Liver (tissue), 9 donors: ENCODE data around the gene DHCR7. TPM values are rescaled to one million over a fixed set of nuclear protein-coding genes. Genes with fewer than 3 reads are reported as not detected.

ENCODE experiments used
- DNase-seq: peaks from one replicate; pipeline ENCODE4 v3.0.0-alpha.2; 2017; ENCODE audit warnings: low spot score
- H3K27ac ChIP-seq, 2 donors: one replicate each; pipeline ENCODE4 v1.7.0; 2013; ENCODE audit warnings: inconsistent platforms in 2 of 2, low read length in 2 of 2, control low read depth in 1 of 2, low read depth in 1 of 2, mild to moderate bottlenecking in 1 of 2
- H3K27me3 ChIP-seq, 4 donors: one replicate each; pipeline versions ENCODE4 v1.6.1 to v1.7.0; 2013; ENCODE audit warnings: low read length in 3 of 4, inconsistent platforms in 1 of 4, mild to moderate bottlenecking in 1 of 4, moderate library complexity in 1 of 4; ENCODE audit not compliant: control insufficient read depth in 4 of 4, insufficient read depth in 4 of 4
- H3K36me3 ChIP-seq, 4 donors: one replicate each; pipeline versions ENCODE4 v1.6.1 to v1.7.0; 2013; ENCODE audit warnings: low read length in 3 of 4, mild to moderate bottlenecking in 3 of 4, low read depth in 1 of 4, moderate library complexity in 1 of 4; ENCODE audit not compliant: control insufficient read depth in 4 of 4, insufficient read depth in 3 of 4
- H3K4me1 ChIP-seq, 4 donors: one replicate each; pipeline versions ENCODE4 v1.6.1 to v1.7.0; 2013; ENCODE audit warnings: low read length in 3 of 4, mild to moderate bottlenecking in 3 of 4, moderate library complexity in 1 of 4; ENCODE audit not compliant: control insufficient read depth in 4 of 4, insufficient read depth in 4 of 4
- H3K4me3 ChIP-seq, 3 donors: one replicate each; pipeline versions ENCODE4 v1.6.1 to v1.7.0; 2013; ENCODE audit warnings: low read length in 3 of 3, control low read depth in 1 of 3, low read depth in 1 of 3, mild to moderate bottlenecking in 1 of 3
- H3K9ac ChIP-seq, 2 donors: one replicate each; pipeline ENCODE4 v1.7.0; 2013; ENCODE audit warnings: low read length in 2 of 2, mild to moderate bottlenecking in 2 of 2, moderate library complexity in 2 of 2, control low read depth in 1 of 2, low read depth in 1 of 2
- H3K9me3 ChIP-seq, 4 donors: one replicate each; pipeline versions ENCODE4 v1.6.1 to v1.7.0; 2013; ENCODE audit warnings: low read length in 3 of 4; ENCODE audit not compliant: control insufficient read depth in 4 of 4
- CTCF ChIP-seq: fragments of 150-350 bp; IDR thresholded peaks from 2 replicates; pipeline ENCODE4 v1.5.1; 2017; ENCODE audit warnings: improper control_type of control experiment, low read depth, low read length; ENCODE audit not compliant: missing input control
- EGR1 ChIP-seq, 2 donors: IDR thresholded peaks; 2 replicates each; pipeline ENCODE4 v1.6.1; 2016 to 2018; ENCODE audit warnings: antibody characterized with exemption in 2 of 2, low read depth in 2 of 2
- FOXA1 ChIP-seq: IDR thresholded peaks from 2 replicates; pipeline ENCODE4 v1.6.1; 2016; ENCODE audit warnings: antibody characterized with exemption
- FOXA2 ChIP-seq: IDR thresholded peaks from 2 replicates; pipeline ENCODE4 v1.6.1; 2016; ENCODE audit warnings: antibody characterized with exemption
- GABPA ChIP-seq, 2 donors: IDR thresholded peaks in 1 of 2; conservative IDR thresholded peaks in 1 of 2; 2 replicates each; pipeline ENCODE4 v1.6.1; 2016; ENCODE audit warnings: antibody characterized with exemption in 2 of 2, mild to moderate bottlenecking in 1 of 2, moderate library complexity in 1 of 2
- HNF4A ChIP-seq, 2 donors: conservative IDR thresholded peaks; 2 replicates each; pipeline ENCODE4 v1.6.1; 2016; ENCODE audit warnings: antibody characterized with exemption in 2 of 2, mild to moderate bottlenecking in 2 of 2
- HNF4G ChIP-seq: IDR thresholded peaks from 2 replicates; pipeline ENCODE4 v1.6.1; 2016; ENCODE audit warnings: antibody characterized with exemption
- JUND ChIP-seq, 2 donors: IDR thresholded peaks; 2 replicates each; pipeline ENCODE4 v1.6.1; 2016; ENCODE audit warnings: antibody characterized with exemption in 2 of 2
- NR2F2 ChIP-seq: IDR thresholded peaks from 2 replicates; pipeline ENCODE4 v1.6.1; 2016; ENCODE audit warnings: antibody characterized with exemption
- RAD21 ChIP-seq, 2 donors: IDR thresholded peaks; 2 replicates each; pipeline ENCODE4 v1.6.1; 2016; ENCODE audit warnings: antibody characterized with exemption in 2 of 2, mild to moderate bottlenecking in 2 of 2
- RXRA ChIP-seq, 2 donors: IDR thresholded peaks; 2 replicates each; pipeline ENCODE4 v1.6.1; 2017 to 2018; ENCODE audit warnings: antibody characterized with exemption in 2 of 2, mild to moderate bottlenecking in 1 of 2
- SP1 ChIP-seq: IDR thresholded peaks from 2 replicates; pipeline ENCODE4 v1.6.1; 2018; ENCODE audit warnings: antibody characterized with exemption, mild to moderate bottlenecking
- TAF1 ChIP-seq: conservative IDR thresholded peaks from 2 replicates; pipeline ENCODE4 v1.6.1; 2016; ENCODE audit warnings: antibody characterized with exemption, mild to moderate bottlenecking
- YY1 ChIP-seq: IDR thresholded peaks from 2 replicates; pipeline ENCODE4 v1.6.1; 2016; ENCODE audit warnings: antibody characterized with exemption, mild to moderate bottlenecking
- ZBTB33 ChIP-seq: IDR thresholded peaks from 2 replicates; pipeline ENCODE4 v1.6.1; 2016; ENCODE audit warnings: antibody characterized with exemption
- WGBS: extraction: QIAGEN DNeasy Blood & Tissue Kit; methylation state at CpG from one replicate; pipeline ENCODE4 v1.1.7; 2013; 5-methylcytosine and 5-hydroxymethylcytosine counted together
- polyA plus RNA-seq, 2 donors: library from polyadenylated mRNA; stranded (reverse) in 1 of 2; unstranded in 1 of 2; fragments of 200-250 nt in 1 of 2; fragments of >200 nt in 1 of 2; fragmentation: Nextera tagmentation in 1 of 2; extraction: Ambion mirVana in 1 of 2; gene quantifications; one replicate each; pipeline versions ENCODE4 v1.2.1 to v1.2.3, GENCODE V29; 2013 to 2015
- total RNA-seq, 2 donors: library from RNA; depleted of rRNA; stranded (reverse); fragments of >200 nt; gene quantifications; one replicate each; pipeline ENCODE4 v1.2.3, GENCODE V29; 2014
- TF ChIP-seq, protein P1 (sequence below): IDR thresholded peaks from 2 replicates; pipeline ENCODE4 v1.6.1; 2016; ENCODE audit warnings: antibody characterized with exemption
- TF ChIP-seq, protein P2 (sequence below): IDR thresholded peaks from 2 replicates; pipeline ENCODE4 v1.6.1; 2016; ENCODE audit warnings: antibody characterized with exemption
- TF ChIP-seq, protein P3 (sequence below): IDR thresholded peaks from 2 replicates; pipeline ENCODE4 v1.6.1; 2016; ENCODE audit warnings: antibody characterized with exemption, mild to moderate bottlenecking
- donor health status: healthy.
- donor health status: healthy.
- donor health status: healthy.
- donor health status: healthy.
- donor health status: healthy.

The DHCR7 gene
- total and polyA plus RNA-seq, 4 donors: 56.9 to 224 (median 172) TPM

GRCh38 chr11:71395263-71395560, 53.0 kb downstream of the DHCR7 start:
- H3K4me1 ChIP-seq: no peaks in the 10 kb centered on the region
- no peak for DNase-seq
- TF ChIP-seq, protein P1, sequence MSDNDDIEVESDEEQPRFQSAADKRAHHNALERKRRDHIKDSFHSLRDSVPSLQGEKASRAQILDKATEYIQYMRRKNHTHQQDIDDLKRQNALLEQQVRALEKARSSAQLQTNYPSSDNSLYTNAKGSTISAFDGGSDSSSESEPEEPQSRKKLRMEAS: no peak
- TF ChIP-seq FOXA1 (no peak), RAD21 (IDR thresholded peaks at IDR 0.05) (no peak), EGR1 (IDR thresholded peaks at IDR 0.05; ENCODE audit: low read depth in 2 of 2) (no peak), YY1 (no peak), FOXA2 (no peak), ZBTB33 (no peak), HNF4A (conservative IDR thresholded peaks at IDR 0.05) (no peak), GABPA (IDR thresholded peaks at IDR 0.05 in 1 of 2, conservative IDR thresholded peaks at IDR 0.05 in 1 of 2) (no peak), RXRA (IDR thresholded peaks at IDR 0.05) (no peak), JUND (IDR thresholded peaks at IDR 0.05) (no peak)
- TF ChIP-seq, protein P2, sequence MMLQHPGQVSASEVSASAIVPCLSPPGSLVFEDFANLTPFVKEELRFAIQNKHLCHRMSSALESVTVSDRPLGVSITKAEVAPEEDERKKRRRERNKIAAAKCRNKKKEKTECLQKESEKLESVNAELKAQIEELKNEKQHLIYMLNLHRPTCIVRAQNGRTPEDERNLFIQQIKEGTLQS: no peak
- TF ChIP-seq, protein P3, sequence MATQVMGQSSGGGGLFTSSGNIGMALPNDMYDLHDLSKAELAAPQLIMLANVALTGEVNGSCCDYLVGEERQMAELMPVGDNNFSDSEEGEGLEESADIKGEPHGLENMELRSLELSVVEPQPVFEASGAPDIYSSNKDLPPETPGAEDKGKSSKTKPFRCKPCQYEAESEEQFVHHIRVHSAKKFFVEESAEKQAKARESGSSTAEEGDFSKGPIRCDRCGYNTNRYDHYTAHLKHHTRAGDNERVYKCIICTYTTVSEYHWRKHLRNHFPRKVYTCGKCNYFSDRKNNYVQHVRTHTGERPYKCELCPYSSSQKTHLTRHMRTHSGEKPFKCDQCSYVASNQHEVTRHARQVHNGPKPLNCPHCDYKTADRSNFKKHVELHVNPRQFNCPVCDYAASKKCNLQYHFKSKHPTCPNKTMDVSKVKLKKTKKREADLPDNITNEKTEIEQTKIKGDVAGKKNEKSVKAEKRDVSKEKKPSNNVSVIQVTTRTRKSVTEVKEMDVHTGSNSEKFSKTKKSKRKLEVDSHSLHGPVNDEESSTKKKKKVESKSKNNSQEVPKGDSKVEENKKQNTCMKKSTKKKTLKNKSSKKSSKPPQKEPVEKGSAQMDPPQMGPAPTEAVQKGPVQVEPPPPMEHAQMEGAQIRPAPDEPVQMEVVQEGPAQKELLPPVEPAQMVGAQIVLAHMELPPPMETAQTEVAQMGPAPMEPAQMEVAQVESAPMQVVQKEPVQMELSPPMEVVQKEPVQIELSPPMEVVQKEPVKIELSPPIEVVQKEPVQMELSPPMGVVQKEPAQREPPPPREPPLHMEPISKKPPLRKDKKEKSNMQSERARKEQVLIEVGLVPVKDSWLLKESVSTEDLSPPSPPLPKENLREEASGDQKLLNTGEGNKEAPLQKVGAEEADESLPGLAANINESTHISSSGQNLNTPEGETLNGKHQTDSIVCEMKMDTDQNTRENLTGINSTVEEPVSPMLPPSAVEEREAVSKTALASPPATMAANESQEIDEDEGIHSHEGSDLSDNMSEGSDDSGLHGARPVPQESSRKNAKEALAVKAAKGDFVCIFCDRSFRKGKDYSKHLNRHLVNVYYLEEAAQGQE: no peak
- no peak overlapping the region for H3K9ac ChIP-seq
- H3K27ac ChIP-seq: no peak overlapping the region
- H3K27me3 ChIP-seq: peaks cover 0 to 3% (median 1%) of the 10 kb centered on the region in 4 donors
- no peak overlapping the region for H3K4me3 ChIP-seq
- H3K9me3 ChIP-seq: no peaks in the 10 kb centered on the region
- no peaks in the 10 kb centered on the region for H3K36me3 ChIP-seq
- WGBS: 75% methylated on average over 7 of the region's 7 CpGs

DNA sequence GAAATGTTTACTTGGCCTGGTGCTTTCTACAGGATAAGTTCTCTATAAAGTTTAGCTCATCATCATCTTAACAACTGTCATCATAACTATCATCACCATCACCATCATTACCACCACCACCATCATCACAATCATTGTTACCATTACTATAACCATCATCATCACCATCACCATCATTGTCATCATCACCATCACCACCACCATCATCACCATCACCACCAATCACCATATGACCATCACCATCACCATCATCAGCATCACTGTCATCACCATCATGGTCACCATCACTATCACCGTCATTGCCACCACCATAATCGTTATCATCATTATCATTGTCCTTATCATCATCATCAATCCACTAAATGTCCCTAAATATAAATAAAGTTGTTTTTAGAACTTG, 54.9 kb downstream of the DHCR7 start:
- no peak for DNase-seq
- H3K4me3 ChIP-seq: no peak overlapping the region
- no peaks in the 10 kb centered on the region for H3K9me3 ChIP-seq
- H3K27ac ChIP-seq: no peak overlapping the region
- WGBS: 89% methylated on average over 2 of the region's 2 CpGs
- no peaks in the 10 kb centered on the region for H3K36me3 ChIP-seq
- H3K4me1 ChIP-seq: no peaks in the 10 kb centered on the region
- no peak overlapping the region for H3K9ac ChIP-seq
- H3K27me3 ChIP-seq: peaks cover 0 to 3% (median 1%) of the 10 kb centered on the region in 4 donors
- TF ChIP-seq EGR1 (IDR thresholded peaks at IDR 0.05; ENCODE audit: low read depth in 2 of 2) (no peak), HNF4G (no peak), YY1 (no peak), FOXA1 (no peak), GABPA (IDR thresholded peaks at IDR 0.05 in 1 of 2, conservative IDR thresholded peaks at IDR 0.05 in 1 of 2) (no peak), RXRA (IDR thresholded peaks at IDR 0.05) (no peak), CTCF (no peak), NR2F2 (no peak), JUND (IDR thresholded peaks at IDR 0.05) (no peak), SP1 (no peak), ZBTB33 (no peak), RAD21 (IDR thresholded peaks at IDR 0.05) (no peak), FOXA2 (no peak), TAF1 (no peak)
- TF ChIP-seq, protein P3: no peak
- TF ChIP-seq, protein P2: no peak
